SU-DHL-6 (cell line): ENCODE results near the gene KAT8.

Experiments
- H2AFZ ChIP-seq: fragments of 200-600 bp; sonication (generic); 2 replicates; pipeline ENCODE4 v1.6.1; 2014; ENCODE audit warnings: low read depth, mild to moderate bottlenecking, moderate library complexity, mixed read lengths, antibody characterized with exemption, low read length; ENCODE audit not compliant: severe bottlenecking
- H3F3A ChIP-seq: fragments of 200-600 bp; shearing (Covaris generic); 2 replicates; pipeline ENCODE4 v1.6.0; 2016; ENCODE audit warnings: antibody characterized with exemption, mild to moderate bottlenecking; ENCODE audit not compliant: insufficient read depth
- H3K27ac ChIP-seq: fragments of 200-600 bp; sonication (generic); 2 replicates; pipeline ENCODE4 v1.5.1; 2016; ENCODE audit warnings: low read depth, mild to moderate bottlenecking, low read length, moderate library complexity, mixed read lengths
- H3K27me3 ChIP-seq: fragments of 200-600 bp; sonication (generic), shearing (Covaris generic); 2 replicates; pipeline ENCODE4 v1.6.0; 2014; ENCODE audit warnings: mild to moderate bottlenecking, low read length
- H3K36me3 ChIP-seq: fragments of 200-600 bp; sonication (generic); 2 replicates; pipeline ENCODE4 v1.6.1; 2014; ENCODE audit warnings: mild to moderate bottlenecking, low read length, mixed read lengths
- H3K4me2 ChIP-seq: fragments of 300-600, 200-600 bp; shearing (Covaris generic), sonication (generic); 2 replicates; pipeline ENCODE4 v1.6.0; 2014; ENCODE audit warnings: low read length, low read depth, mild to moderate bottlenecking; ENCODE audit not compliant: poor library complexity, severe bottlenecking
- H3K4me3 ChIP-seq: fragments of 200-600 bp; sonication (generic); 2 replicates; pipeline ENCODE4 v1.5.1; 2014; ENCODE audit warnings: antibody characterized with exemption, low read length, mild to moderate bottlenecking, mixed read lengths; ENCODE audit not compliant: insufficient read depth, poor library complexity, severe bottlenecking
- H3K79me2 ChIP-seq: fragments of 200-600 bp; sonication (generic); 2 replicates; pipeline ENCODE4 v1.6.1; 2014; ENCODE audit warnings: mild to moderate bottlenecking, low read length, moderate library complexity; ENCODE audit not compliant: insufficient read depth
- H3K9ac ChIP-seq: fragments of 200-600 bp; sonication (generic); 2 replicates; pipeline ENCODE4 v1.7.0; 2014; ENCODE audit warnings: mild to moderate bottlenecking, low read length
- H3K9me2 ChIP-seq: fragments of 200-600 bp; sonication (generic); replicated peaks from 2 replicates; pipeline ENCODE4 v1.6.1; 2014; ENCODE audit warnings: low read length; ENCODE audit not compliant: insufficient read depth
- H3K9me3 ChIP-seq: fragments of 200-600 bp; sonication (generic); 2 replicates; pipeline ENCODE4 v1.6.1; 2014; ENCODE audit warnings: low read length, mixed read lengths; ENCODE audit not compliant: insufficient read depth
- H4K20me1 ChIP-seq: fragments of 200-600 bp; sonication (generic); 2 replicates; pipeline ENCODE4 v1.6.1; 2014; ENCODE audit warnings: low read depth, mild to moderate bottlenecking, antibody characterized with exemption, low read length, moderate library complexity, mixed read lengths
- EZH2phosphoT487 ChIP-seq: fragments of 200-600 bp; sonication (generic), shearing (Covaris generic); conservative IDR thresholded peaks from 2 replicates; pipeline ENCODE4 v1.6.1; 2018; ENCODE audit warnings: mild to moderate bottlenecking, antibody characterized with exemption, low read length, moderate library complexity, mixed read lengths
- TF ChIP-seq, protein P1 (sequence below): fragments of 200-600 bp; sonication (generic); IDR thresholded peaks from one replicate; pipeline ENCODE4 v1.5.1; 2017; ENCODE audit warnings: antibody characterized with exemption, mild to moderate bottlenecking, low read length, moderate library complexity; ENCODE audit not compliant: insufficient read depth, poor library complexity, severe bottlenecking

The KAT8 gene

DNA sequence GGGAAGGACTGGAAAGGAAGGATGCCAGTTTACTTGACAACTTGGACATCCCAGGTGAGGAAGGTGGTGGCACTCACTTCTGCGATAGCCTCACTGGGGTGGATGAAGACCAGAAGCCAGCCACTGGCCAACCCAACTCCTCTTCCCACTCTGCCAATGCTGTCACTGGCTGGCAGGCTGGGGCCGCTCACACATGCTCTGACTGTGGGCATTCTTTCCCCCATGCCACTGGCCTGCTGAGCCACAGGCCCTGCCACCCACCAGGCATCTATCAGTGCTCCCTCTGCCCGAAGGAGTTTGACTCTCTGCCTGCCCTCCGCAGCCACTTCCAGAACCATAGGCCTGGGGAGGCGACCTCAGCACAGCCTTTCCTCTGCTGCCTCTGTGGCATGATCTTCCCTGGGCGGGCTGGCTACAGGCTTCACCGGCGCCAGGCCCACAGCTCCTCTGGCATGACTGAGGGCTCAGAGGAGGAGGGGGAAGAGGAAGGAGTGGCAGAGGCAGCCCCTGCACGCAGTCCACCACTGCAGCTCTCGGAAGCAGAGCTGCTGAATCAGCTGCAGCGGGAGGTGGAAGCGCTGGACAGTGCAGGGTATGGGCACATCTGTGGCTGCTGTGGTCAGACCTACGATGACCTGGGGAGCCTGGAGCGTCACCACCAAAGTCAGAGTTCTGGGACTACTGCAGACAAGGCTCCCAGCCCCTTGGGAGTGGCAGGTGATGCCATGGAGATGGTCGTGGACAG, 38.7 kb upstream of the KAT8 start:
- H3K27ac ChIP-seq: no peak overlapping the region
- H2AFZ ChIP-seq: no peak overlapping the region
- no peaks in the 10 kb centered on the region for H3K36me3 ChIP-seq
- no peaks in the 10 kb centered on the region for H3K27me3 ChIP-seq
- TF ChIP-seq, protein P1, sequence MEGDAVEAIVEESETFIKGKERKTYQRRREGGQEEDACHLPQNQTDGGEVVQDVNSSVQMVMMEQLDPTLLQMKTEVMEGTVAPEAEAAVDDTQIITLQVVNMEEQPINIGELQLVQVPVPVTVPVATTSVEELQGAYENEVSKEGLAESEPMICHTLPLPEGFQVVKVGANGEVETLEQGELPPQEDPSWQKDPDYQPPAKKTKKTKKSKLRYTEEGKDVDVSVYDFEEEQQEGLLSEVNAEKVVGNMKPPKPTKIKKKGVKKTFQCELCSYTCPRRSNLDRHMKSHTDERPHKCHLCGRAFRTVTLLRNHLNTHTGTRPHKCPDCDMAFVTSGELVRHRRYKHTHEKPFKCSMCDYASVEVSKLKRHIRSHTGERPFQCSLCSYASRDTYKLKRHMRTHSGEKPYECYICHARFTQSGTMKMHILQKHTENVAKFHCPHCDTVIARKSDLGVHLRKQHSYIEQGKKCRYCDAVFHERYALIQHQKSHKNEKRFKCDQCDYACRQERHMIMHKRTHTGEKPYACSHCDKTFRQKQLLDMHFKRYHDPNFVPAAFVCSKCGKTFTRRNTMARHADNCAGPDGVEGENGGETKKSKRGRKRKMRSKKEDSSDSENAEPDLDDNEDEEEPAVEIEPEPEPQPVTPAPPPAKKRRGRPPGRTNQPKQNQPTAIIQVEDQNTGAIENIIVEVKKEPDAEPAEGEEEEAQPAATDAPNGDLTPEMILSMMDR: no peak
- no peak for TF ChIP-seq EZH2phosphoT487
- H3F3A ChIP-seq: no peaks in the 10 kb centered on the region
- H3K9me3 ChIP-seq: no peaks in the 10 kb centered on the region
- H3K4me3 ChIP-seq: no peak overlapping the region
- no peaks in the 10 kb centered on the region for H3K9me2 ChIP-seq
- H3K79me2 ChIP-seq: peaks cover 28% of the 10 kb centered on the region
- H3K4me2 ChIP-seq: no peak overlapping the region
- H3K9ac ChIP-seq: no peak overlapping the region
- H4K20me1 ChIP-seq: no peaks in the 10 kb centered on the region

DNA sequence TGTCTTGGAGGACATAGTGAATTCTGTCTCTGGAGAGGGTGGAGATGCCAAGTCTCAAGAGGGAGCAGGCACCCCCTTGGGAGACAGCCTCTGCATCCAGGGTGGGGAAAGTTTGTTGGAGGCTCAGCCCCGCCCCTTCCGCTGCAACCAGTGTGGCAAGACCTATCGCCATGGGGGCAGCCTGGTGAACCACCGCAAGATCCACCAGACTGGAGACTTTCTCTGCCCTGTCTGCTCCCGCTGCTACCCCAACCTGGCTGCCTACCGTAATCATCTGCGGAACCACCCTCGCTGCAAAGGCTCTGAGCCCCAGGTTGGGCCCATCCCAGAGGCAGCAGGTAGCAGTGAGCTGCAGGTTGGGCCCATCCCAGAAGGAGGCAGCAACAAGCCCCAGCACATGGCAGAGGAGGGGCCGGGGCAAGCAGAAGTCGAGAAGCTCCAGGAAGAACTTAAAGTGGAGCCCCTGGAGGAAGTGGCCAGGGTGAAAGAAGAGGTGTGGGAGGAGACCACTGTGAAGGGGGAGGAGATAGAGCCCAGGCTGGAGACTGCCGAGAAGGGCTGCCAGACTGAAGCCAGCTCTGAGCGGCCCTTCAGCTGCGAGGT, 38.0 kb upstream of the KAT8 start:
- Histone ChIP-seq H3F3A (no peaks in the 10 kb centered on the region), H3K27me3 (no peaks in the 10 kb centered on the region), H4K20me1 (no peaks in the 10 kb centered on the region), H3K9me2 (no peaks in the 10 kb centered on the region), H2AFZ (no peak overlapping the region), H3K27ac (no peak overlapping the region), H3K9ac (no peak overlapping the region), H3K4me2 (no peak overlapping the region), H3K36me3 (no peaks in the 10 kb centered on the region), H3K4me3 (no peak overlapping the region), H3K79me2 (peaks cover 27% of the 10 kb centered on the region), H3K9me3 (no peaks in the 10 kb centered on the region)
- TF ChIP-seq EZH2phosphoT487: no peak
- TF ChIP-seq, protein P1: no peak

DNA sequence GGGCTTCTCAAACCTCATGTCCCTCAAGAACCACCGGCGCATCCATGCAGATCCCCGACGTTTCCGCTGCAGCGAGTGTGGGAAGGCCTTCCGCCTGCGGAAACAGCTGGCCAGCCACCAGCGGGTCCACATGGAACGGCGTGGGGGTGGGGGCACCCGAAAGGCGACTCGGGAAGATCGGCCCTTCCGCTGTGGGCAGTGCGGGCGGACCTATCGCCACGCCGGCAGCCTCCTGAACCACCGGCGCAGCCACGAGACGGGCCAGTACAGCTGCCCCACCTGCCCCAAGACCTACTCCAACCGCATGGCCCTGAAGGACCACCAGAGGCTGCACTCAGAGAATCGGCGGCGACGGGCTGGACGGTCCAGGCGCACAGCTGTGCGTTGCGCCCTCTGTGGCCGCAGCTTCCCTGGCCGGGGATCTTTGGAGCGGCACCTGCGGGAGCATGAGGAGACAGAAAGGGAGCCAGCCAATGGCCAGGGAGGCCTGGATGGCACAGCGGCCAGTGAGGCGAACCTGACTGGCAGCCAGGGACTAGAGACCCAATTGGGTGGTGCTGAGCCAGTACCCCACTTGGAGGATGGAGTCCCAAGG, 37.3 kb upstream of the KAT8 start:
- TF ChIP-seq, protein P1: no peak
- TF ChIP-seq EZH2phosphoT487: no peak
- no peak overlapping the region for H3K4me2 ChIP-seq

More for the DNA sequence above, 37.3 kb upstream of the KAT8 start:
- Histone ChIP-seq H3K9me2 (no peaks in the 10 kb centered on the region), H3K36me3 (no peaks in the 10 kb centered on the region), H3K27me3 (no peaks in the 10 kb centered on the region), H3F3A (no peaks in the 10 kb centered on the region), H3K27ac (no peak overlapping the region), H3K4me3 (no peak overlapping the region), H2AFZ (no peak overlapping the region), H3K79me2 (peaks cover 20% of the 10 kb centered on the region), H3K9ac (no peak overlapping the region), H3K9me3 (no peaks in the 10 kb centered on the region), H4K20me1 (no peaks in the 10 kb centered on the region)
